Mesodermal cell (in vitro differentiated cells): Measurements from ENCODE around the gene IL1F10.

Experiments
- H3K27ac ChIP-seq: 2 replicates; pipeline ENCODE4 v1.7.0; 2013; ENCODE audit warnings: mild to moderate bottlenecking, low read depth, low read length, moderate library complexity; ENCODE audit not compliant: severe bottlenecking
- H3K36me3 ChIP-seq: 2 replicates; pipeline ENCODE4 v1.7.1; 2013; ENCODE audit warnings: mild to moderate bottlenecking, low read length, moderate library complexity; ENCODE audit not compliant: control insufficient read depth, insufficient read depth
- H3K4me1 ChIP-seq: one replicate; pipeline ENCODE4 v1.7.1; 2013; ENCODE audit warnings: mild to moderate bottlenecking, low read length; ENCODE audit not compliant: insufficient read depth, control insufficient read depth, poor library complexity, severe bottlenecking
- H3K4me3 ChIP-seq: 2 replicates; pipeline ENCODE4 v1.7.0; 2013; ENCODE audit warnings: low read length, control low read depth, mild to moderate bottlenecking; ENCODE audit not compliant: insufficient read depth, poor library complexity, severe bottlenecking; ENCODE audit errors: extremely low read depth
- H3K9me3 ChIP-seq: 2 replicates; pipeline ENCODE4 v1.7.1; 2013; ENCODE audit warnings: mild to moderate bottlenecking, low read length, moderate library complexity; ENCODE audit not compliant: control insufficient read depth
- WGBS, 2 experiments: methylation state at CpG; one replicate each; pipeline ENCODE4 v1.1.5; 2013; ENCODE audit warnings: missing lambda C conversion rate in 2 of 2; ENCODE audit not compliant: insufficient coverage in 2 of 2; 5-methylcytosine and 5-hydroxymethylcytosine counted together

Gene IL1F10

GRCh38 chr2:113039158-113039557 lies 28.6 kb upstream of the IL1F10 start:
- Histone ChIP-seq H3K36me3 (no peaks in the 10 kb centered on the region), H3K27ac (no peak overlapping the region), H3K4me3 (no peak overlapping the region), H3K9me3 (no peaks in the 10 kb centered on the region), H3K4me1 (no peaks in the 10 kb centered on the region)
- WGBS, 2 experiments: no CpG with 5 or more reads among the region's 2 CpGs

- 51 to 56% methylated on average over 4 to 5 of the region's 5 CpGs for WGBS, 2 experiments
- Histone ChIP-seq H3K27ac (no peak overlapping the region), H3K9me3 (no peaks in the 10 kb centered on the region), H3K4me1 (no peaks in the 10 kb centered on the region), H3K4me3 (no peak overlapping the region), H3K36me3 (no peaks in the 10 kb centered on the region)
These were observed 28.1 kb upstream of the IL1F10 start for GRCh38 chr2:113039719-113040118.

- no peaks in the 10 kb centered on the region for H3K4me1 ChIP-seq
- H3K36me3 ChIP-seq: no peaks in the 10 kb centered on the region
- no peak overlapping the region for H3K4me3 ChIP-seq
- 63 to 72% methylated on average over 3 of the region's 5 CpGs for WGBS, 2 experiments
- no peak overlapping the region for H3K27ac ChIP-seq
- no peaks in the 10 kb centered on the region for H3K9me3 ChIP-seq
These were observed 25.9 kb upstream of the IL1F10 start for GRCh38 chr2:113041871-113042270.

- Histone ChIP-seq H3K4me1 (no peaks in the 10 kb centered on the region), H3K9me3 (no peaks in the 10 kb centered on the region), H3K27ac (no peak overlapping the region), H3K4me3 (no peak overlapping the region), H3K36me3 (no peaks in the 10 kb centered on the region)
- WGBS, 2 experiments: 94 to 95% methylated on average over 3 of the region's 5 CpGs
These were observed 21.3 kb upstream of the IL1F10 start for GRCh38 chr2:113046465-113046864.

- peaks cover 12% of the 10 kb centered on the region for H3K9me3 ChIP-seq
- WGBS, 2 experiments: 90 to 92% methylated on average over 34 to 36 of the region's 38 CpGs
- H3K36me3 ChIP-seq: no peaks in the 10 kb centered on the region
- H3K27ac ChIP-seq: no peak overlapping the region
- H3K4me3 ChIP-seq: no peak overlapping the region
- no peaks in the 10 kb centered on the region for H3K4me1 ChIP-seq
These were observed 16.6 kb upstream of the IL1F10 start for GRCh38 chr2:113050921-113051895.

GRCh38 chr2:113052396-113052917 lies 15.3 kb upstream of the IL1F10 start, which contains the start of gene IL36B:
Gene IL36B, minus strand, starts transcription at chr2:113052867.
- no peaks in the 10 kb centered on the region for H3K36me3 ChIP-seq
- no peaks in the 10 kb centered on the region for H3K4me1 ChIP-seq
- peaks cover 12% of the 10 kb centered on the region for H3K9me3 ChIP-seq
- 63 to 93% methylated on average over 2 to 4 of the region's 6 CpGs for WGBS, 2 experiments
- no peak within 1 kb of the TSS for H3K27ac ChIP-seq
- no peak within 1 kb of the TSS for H3K4me3 ChIP-seq

GRCh38 chr2:113053666-113054065 lies 14.1 kb upstream of the IL1F10 start:
- Histone ChIP-seq H3K27ac (no peak overlapping the region), H3K36me3 (no peaks in the 10 kb centered on the region), H3K4me1 (no peaks in the 10 kb centered on the region), H3K9me3 (peaks cover 12% of the 10 kb centered on the region), H3K4me3 (no peak overlapping the region)
- WGBS, 2 experiments: 75 to 100% methylated on average over 1 of the region's 3 CpGs

- Histone ChIP-seq H3K9me3 (peaks cover 12% of the 10 kb centered on the region), H3K4me3 (no peak overlapping the region), H3K27ac (no peak overlapping the region), H3K36me3 (no peaks in the 10 kb centered on the region), H3K4me1 (no peaks in the 10 kb centered on the region)
These were observed 13.7 kb upstream of the IL1F10 start for GRCh38 chr2:113054066-113054465.

GRCh38 chr2:113056521-113056920 lies 11.2 kb upstream of the IL1F10 start:
- no CpG with 5 or more reads among the region's 1 CpG for whole genome bisulfite sequencing, 2 experiments
- Histone ChIP-seq H3K27ac (no peak overlapping the region), H3K9me3 (peaks cover 12% of the 10 kb centered on the region), H3K4me1 (no peaks in the 10 kb centered on the region), H3K4me3 (no peak overlapping the region), H3K36me3 (no peaks in the 10 kb centered on the region)

- Histone ChIP-seq H3K27ac (no peak overlapping the region), H3K36me3 (no peaks in the 10 kb centered on the region), H3K4me1 (no peaks in the 10 kb centered on the region), H3K9me3 (peaks cover 12% of the 10 kb centered on the region), H3K4me3 (no peak overlapping the region)
- 75 to 80% methylated on average over 1 of the region's 1 CpG for WGBS, 2 experiments
These were observed 10.7 kb upstream of the IL1F10 start for GRCh38 chr2:113057117-113057516.

GRCh38 chr2:113058411-113058994 lies 9.3 kb upstream of the IL1F10 start:
- H3K27ac ChIP-seq: no peak overlapping the region
- WGBS, 2 experiments: 68 to 79% methylated on average over 2 of the region's 2 CpGs
- H3K36me3 ChIP-seq: no peaks in the 10 kb centered on the region
- H3K4me1 ChIP-seq: no peaks in the 10 kb centered on the region
- no peak overlapping the region for H3K4me3 ChIP-seq
- peaks cover 9% of the 10 kb centered on the region for H3K9me3 ChIP-seq
